GM23338 (cell line): ENCODE data around the gene DLG5. TPM values are rescaled to one million over a fixed set of nuclear protein-coding genes. Genes with fewer than 3 reads are reported as not detected.
A peak's percentile ranks its signal among the peaks of the same experiment; 100 is the strongest.

ENCODE experiments used
- ATAC-seq: fragments of 200-7000 bp; cut with Tn5 transposase; 3 replicates; pipeline ENCODE4 v1.9.1; 2020
- DNase-seq: peaks from one replicate; pipeline ENCODE4 v3.0.0-alpha.2; 2015; ENCODE audit warnings: low spot score
- H2AFZ ChIP-seq: fragments of 200-600 bp; sonication (generic); 2 replicates; pipeline ENCODE4 v1.8.0; 2016; ENCODE audit warnings: antibody characterized with exemption, mild to moderate bottlenecking, moderate library complexity
- H3F3A ChIP-seq: fragments of 200-600 bp; sonication (generic); replicated peaks from 2 replicates; pipeline ENCODE4 v1.8.0; 2017; ENCODE audit warnings: antibody characterized with exemption, mixed run types, low read depth
- H3K27ac ChIP-seq: fragments of 200-600 bp; sonication (generic); 2 replicates; pipeline ENCODE4 v1.6.1; 2016; ENCODE audit warnings: low read depth
- H3K27me3 ChIP-seq: fragments of 200-600 bp; sonication (generic); 2 replicates; pipeline ENCODE4 v1.8.0; 2016; ENCODE audit warnings: mild to moderate bottlenecking, mixed run types, moderate library complexity; ENCODE audit not compliant: insufficient read depth
- H3K36me3 ChIP-seq: fragments of 200-600 bp; sonication (generic); 2 replicates; pipeline ENCODE4 v1.8.0; 2016; ENCODE audit warnings: mild to moderate bottlenecking; ENCODE audit not compliant: insufficient read depth
- H3K4me1 ChIP-seq: fragments of 200-600 bp; sonication (generic); 2 replicates; pipeline ENCODE4 v1.8.0; 2016; ENCODE audit warnings: mild to moderate bottlenecking, moderate library complexity; ENCODE audit not compliant: insufficient read depth
- H3K4me2 ChIP-seq: fragments of 200-600 bp; sonication (generic); 2 replicates; pipeline ENCODE4 v1.7.1; 2017; ENCODE audit warnings: mixed run types
- H3K4me3 ChIP-seq: fragments of 200-600 bp; sonication (generic); 2 replicates; pipeline ENCODE4 v1.6.1; 2016; ENCODE audit warnings: mixed run types
- H3K79me2 ChIP-seq: fragments of 200-600 bp; sonication (generic); replicated peaks from 2 replicates; pipeline ENCODE4 v1.8.0; 2017; ENCODE audit warnings: mild to moderate bottlenecking; ENCODE audit not compliant: insufficient read depth
- H3K9me2 ChIP-seq: fragments of 200-600 bp; sonication (generic); 2 replicates; pipeline ENCODE4 v1.8.0; 2017; ENCODE audit not compliant: insufficient read depth
- H4K20me1 ChIP-seq: fragments of 200-600 bp; sonication (generic); replicated peaks from 2 replicates; pipeline ENCODE4 v1.8.0; 2017; ENCODE audit warnings: mild to moderate bottlenecking; ENCODE audit not compliant: insufficient read depth
- H3K27ac Mint-ChIP-seq: 2 replicates; pipeline ENCODE4 v1.8.0; 2020; ENCODE audit warnings: inconsistent platforms, mild to moderate bottlenecking, moderate library complexity, mixed read lengths
- H3K27me3 Mint-ChIP-seq: 3 replicates; pipeline ENCODE4 v1.8.0; 2022; ENCODE audit warnings: low read depth, mild to moderate bottlenecking, moderate library complexity, mixed read lengths, inconsistent platforms; ENCODE audit not compliant: insufficient read depth, poor library complexity
- H3K36me3 Mint-ChIP-seq: 3 replicates; pipeline ENCODE4 v1.8.0; 2021; ENCODE audit warnings: low read depth, mild to moderate bottlenecking, inconsistent platforms, moderate library complexity, mixed read lengths
- H3K4me1 Mint-ChIP-seq: 3 replicates; pipeline ENCODE4 v1.8.0; 2020; ENCODE audit warnings: mild to moderate bottlenecking, inconsistent platforms, mixed read lengths
- H3K4me3 Mint-ChIP-seq: 3 replicates; pipeline ENCODE4 v1.8.0; 2021; ENCODE audit warnings: moderate library complexity, mild to moderate bottlenecking, inconsistent platforms, mixed read lengths
- H3K9me3 Mint-ChIP-seq: 3 replicates; pipeline ENCODE4 v1.8.0; 2020; ENCODE audit warnings: moderate library complexity, mild to moderate bottlenecking, inconsistent platforms, mixed read lengths
- POLR2AphosphoS5 ChIP-seq: IDR thresholded peaks from 2 replicates; pipeline ENCODE4 v1.6.1; 2016; ENCODE audit warnings: antibody characterized with exemption, low read depth
- REST ChIP-seq: IDR thresholded peaks from one replicate; pipeline ENCODE4 v1.6.1; 2018; ENCODE audit warnings: antibody characterized with exemption; ENCODE audit not compliant: unreplicated experiment
- ZNF462 ChIP-seq: fragments of 250-450 bp; sonication (Bioruptor Pico); IDR thresholded peaks from 2 replicates; pipeline ENCODE4 v1.5.0; 2020; ENCODE audit warnings: mild to moderate bottlenecking, moderate library complexity
- polyA plus RNA-seq: library from polyadenylated mRNA; unstranded; fragments of >200 nt; fragmentation: Nextera tagmentation; extraction: Ambion mirVana; gene quantifications from 2 replicates; pipeline ENCODE4 v1.2.1, GENCODE V29; 2016
- total RNA-seq: library from RNA; depleted of rRNA; stranded (reverse); fragments of >200 nt; shearing (Covaris generic); gene quantifications from 2 replicates; pipeline ENCODE4 v1.2.3, GENCODE V29; 2014

The DLG5 gene
- total and polyA plus RNA-seq, 2 experiments from 2014 or later = 7.4 to 66.6 TPM

GRCh38 chr10:77859200-77859864, 67.2 kb downstream of the DLG5 start:
- Histone ChIP-seq H3K4me2 (no peak overlapping the region), H3K79me2 (peaks cover 24% of the 10 kb centered on the region), H3K36me3 (no peaks in the 10 kb centered on the region), H3K4me3 (no peak overlapping the region), H2AFZ (no peak overlapping the region), H3F3A (no peaks in the 10 kb centered on the region), H4K20me1 (0 out of 2 replicates have a peak, but pooled peaks cover 3% of the 10 kb centered on the region), H3K4me1 (no peaks in the 10 kb centered on the region), H3K27me3 (no peaks in the 10 kb centered on the region), H3K9me2 (no peaks in the 10 kb centered on the region), H3K27ac (no peak overlapping the region)
- Mint-ChIP-seq H3K4me3 (no peak overlapping the region), H3K27ac (peak overlapping the region; percentile 92; the same call in 1 of the 2 replicates), H3K36me3 (peaks cover 30% of the 10 kb centered on the region), H3K27me3 (peaks cover 5% of the 10 kb centered on the region), H3K4me1 (peaks cover 22% of the 10 kb centered on the region), H3K9me3 (no peaks in the 10 kb centered on the region)
- DNase-seq (no peak), ATAC-seq (no peak)
- TF ChIP-seq ZNF462 (CRISPR knock-in tag) = no peak

- no peak overlapping the region for H2AFZ ChIP-seq
- peaks cover 8% of the 10 kb centered on the region; the same call in 1 of the 2 replicates for H3K36me3 ChIP-seq
- no peaks in the 10 kb centered on the region for H3K9me2 ChIP-seq
- no peak overlapping the region for H3K27ac ChIP-seq
- no peaks in the 10 kb centered on the region for H4K20me1 ChIP-seq
- H3K4me1 ChIP-seq = no peaks in the 10 kb centered on the region
- H3K36me3 Mint-ChIP-seq = peaks cover 36% of the 10 kb centered on the region
- peaks cover 4% of the 10 kb centered on the region for H3K27me3 Mint-ChIP-seq
- H3K4me3 ChIP-seq = no peak overlapping the region
- no peak for DNase-seq
- no peak for ATAC-seq
- peaks cover 16% of the 10 kb centered on the region for H3K79me2 ChIP-seq
- no peaks in the 10 kb centered on the region for H3K27me3 ChIP-seq
- H3K9me3 Mint-ChIP-seq = no peaks in the 10 kb centered on the region
- no peak overlapping the region for H3K4me2 ChIP-seq
- peak overlapping the region; percentile 73 for H3K27ac Mint-ChIP-seq
- peaks cover 13% of the 10 kb centered on the region for H3K4me1 Mint-ChIP-seq
- H3F3A ChIP-seq = no peaks in the 10 kb centered on the region
- no peak overlapping the region for H3K4me3 Mint-ChIP-seq
- TF ChIP-seq REST = no peak
- TF ChIP-seq POLR2AphosphoS5 = no peak
Measured at GRCh38 chr10:77857272-77857671, 69.3 kb downstream of the DLG5 start.
